Measurements from ENCODE around the gene FRYL. TPM values are rescaled to one million over a fixed set of nuclear protein-coding genes. Genes with fewer than 3 reads are reported as not detected.
A peak's percentile ranks its signal among the peaks of the same experiment; 100 is the strongest.

Gene FRYL
- total and polyA plus RNA-seq, 2 experiments from 2014 or later = 15.7 to 82.3 TPM

DNA sequence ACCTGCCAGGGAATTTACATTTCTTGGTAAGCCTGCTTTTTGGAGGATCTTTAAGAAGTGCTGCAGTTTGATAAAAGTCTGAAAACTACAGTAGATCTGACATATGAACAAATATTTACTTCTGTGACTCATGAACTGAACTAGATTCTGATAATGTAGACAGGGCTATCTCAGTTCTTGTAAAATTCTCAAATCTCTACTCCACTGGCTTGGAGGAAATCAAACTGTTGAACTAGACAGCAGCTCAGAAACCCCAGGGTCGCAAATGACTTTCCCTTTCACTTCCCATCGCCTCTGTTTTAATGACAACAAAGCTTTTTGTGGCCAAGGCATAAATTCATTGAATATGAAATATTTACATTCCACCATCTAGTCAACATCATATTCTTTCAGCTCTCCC lies 35.4 kb upstream of the FRYL start:
- peak overlapping the region; percentile 40 for H3K4me2 ChIP-seq
- WGBS (ENCODE audit: low lambda C conversion rate, missing lambda C conversion rate) = 67% methylated on average over 2 of the region's 2 CpGs

DNA sequence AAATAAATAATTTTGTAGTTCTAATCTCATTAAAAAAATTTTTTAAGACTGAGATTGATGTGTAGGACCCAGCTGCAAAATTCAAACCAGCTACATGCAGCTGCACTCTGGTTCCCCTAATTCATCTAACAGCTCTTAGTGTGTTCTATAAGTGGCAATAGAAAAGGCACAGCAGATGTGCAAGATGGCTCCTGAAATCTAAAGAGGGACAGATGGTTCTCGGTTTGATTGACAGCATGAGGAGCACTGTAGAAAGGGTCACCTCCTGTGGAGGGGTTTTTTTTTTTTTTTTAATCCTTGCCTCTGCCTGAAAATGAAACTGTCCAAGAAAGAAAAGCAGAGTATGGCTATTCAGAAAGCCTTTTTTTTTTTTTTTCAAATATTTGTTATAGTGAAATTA lies 33.9 kb upstream of the FRYL start:
- Histone ChIP-seq H3K4me3 (no peak overlapping the region), H3K27ac (no peak overlapping the region), H3K27me3 (no peaks in the 10 kb centered on the region), H3K79me2 (no peaks in the 10 kb centered on the region), H3K36me3 (replicated peaks; ENCODE audit: insufficient read depth, low read depth) (no peaks in the 10 kb centered on the region), H2AFZ (no peak overlapping the region), H3K4me2 (no peak overlapping the region), H3K4me1 (ENCODE audit: insufficient read depth) (no peaks in the 10 kb centered on the region), H3K9me2 (replicated peaks; ENCODE audit: insufficient read depth) (no peaks in the 10 kb centered on the region), H3K9me3 (ENCODE audit: low read depth) (no peaks in the 10 kb centered on the region), H4K20me1 (ENCODE audit: insufficient read depth, poor library complexity, severe bottlenecking) (no peaks in the 10 kb centered on the region)
- TF ChIP-seq EZH2phosphoT487 (IDR thresholded peaks at IDR 0.05; ENCODE audit: low read depth, severe bottlenecking, unreplicated experiment) (no peak), EZH2 (IDR thresholded peaks at IDR 0.05; ENCODE audit: borderline replicate concordance) (no peak)
- TF ChIP-seq, protein P1, sequence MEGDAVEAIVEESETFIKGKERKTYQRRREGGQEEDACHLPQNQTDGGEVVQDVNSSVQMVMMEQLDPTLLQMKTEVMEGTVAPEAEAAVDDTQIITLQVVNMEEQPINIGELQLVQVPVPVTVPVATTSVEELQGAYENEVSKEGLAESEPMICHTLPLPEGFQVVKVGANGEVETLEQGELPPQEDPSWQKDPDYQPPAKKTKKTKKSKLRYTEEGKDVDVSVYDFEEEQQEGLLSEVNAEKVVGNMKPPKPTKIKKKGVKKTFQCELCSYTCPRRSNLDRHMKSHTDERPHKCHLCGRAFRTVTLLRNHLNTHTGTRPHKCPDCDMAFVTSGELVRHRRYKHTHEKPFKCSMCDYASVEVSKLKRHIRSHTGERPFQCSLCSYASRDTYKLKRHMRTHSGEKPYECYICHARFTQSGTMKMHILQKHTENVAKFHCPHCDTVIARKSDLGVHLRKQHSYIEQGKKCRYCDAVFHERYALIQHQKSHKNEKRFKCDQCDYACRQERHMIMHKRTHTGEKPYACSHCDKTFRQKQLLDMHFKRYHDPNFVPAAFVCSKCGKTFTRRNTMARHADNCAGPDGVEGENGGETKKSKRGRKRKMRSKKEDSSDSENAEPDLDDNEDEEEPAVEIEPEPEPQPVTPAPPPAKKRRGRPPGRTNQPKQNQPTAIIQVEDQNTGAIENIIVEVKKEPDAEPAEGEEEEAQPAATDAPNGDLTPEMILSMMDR (IDR thresholded peaks at IDR 0.05; ENCODE audit: poor library complexity) = no peak
- DNase-seq (ENCODE audit: low spot score) = no peak
- 96% methylated on average over 1 of the region's 1 CpG for WGBS (ENCODE audit: low lambda C conversion rate, missing lambda C conversion rate)

More for the DNA sequence above, 35.4 kb upstream of the FRYL start:
- no peaks in the 10 kb centered on the region for H3K9me3 ChIP-seq (ENCODE audit: low read depth)
- H3K9me2 ChIP-seq (replicated peaks; ENCODE audit: insufficient read depth) = no peaks in the 10 kb centered on the region
- no peaks in the 10 kb centered on the region for H3K4me1 ChIP-seq (ENCODE audit: insufficient read depth)
- no peaks in the 10 kb centered on the region for H3K79me2 ChIP-seq
- no peak for DNase-seq (ENCODE audit: low spot score)
- no peak for TF ChIP-seq EZH2 (IDR thresholded peaks at IDR 0.05; ENCODE audit: borderline replicate concordance)
- TF ChIP-seq EZH2phosphoT487 (IDR thresholded peaks at IDR 0.05; ENCODE audit: low read depth, severe bottlenecking, unreplicated experiment) = no peak
- TF ChIP-seq, protein P1 (IDR thresholded peaks at IDR 0.05; ENCODE audit: poor library complexity) = no peak
- no peak overlapping the region for H2AFZ ChIP-seq
- no peaks in the 10 kb centered on the region for H3K36me3 ChIP-seq (replicated peaks; ENCODE audit: insufficient read depth, low read depth)
- no peak overlapping the region for H3K4me3 ChIP-seq
- H4K20me1 ChIP-seq (ENCODE audit: insufficient read depth, poor library complexity, severe bottlenecking) = no peaks in the 10 kb centered on the region
- H3K27ac ChIP-seq = no peak overlapping the region
- H3K27me3 ChIP-seq = no peaks in the 10 kb centered on the region

DNA sequence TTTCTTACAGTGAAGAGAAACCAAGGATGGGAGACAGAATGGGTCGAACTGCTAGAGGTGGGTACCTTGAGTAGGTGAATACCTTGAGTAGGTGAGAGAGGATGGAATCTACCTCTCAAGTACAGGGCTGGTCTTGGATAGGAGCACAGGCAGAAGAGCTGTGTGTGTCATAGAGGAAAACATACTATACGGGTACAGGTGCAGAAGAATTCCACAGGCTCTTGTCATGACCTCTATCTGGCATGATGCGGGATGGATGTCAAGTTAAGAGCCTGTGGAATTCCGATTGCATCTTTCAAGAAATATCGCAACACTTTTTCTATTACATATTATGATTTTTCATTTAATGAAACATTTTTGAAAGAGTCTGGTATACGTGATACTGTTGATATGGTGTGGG lies 32.8 kb upstream of the FRYL start:
- no peaks in the 10 kb centered on the region for H3K79me2 ChIP-seq
- 79% methylated on average over 6 of the region's 6 CpGs for WGBS (ENCODE audit: low lambda C conversion rate, missing lambda C conversion rate)
- H3K4me2 ChIP-seq = no peak overlapping the region
- H3K9me3 ChIP-seq (ENCODE audit: low read depth) = no peaks in the 10 kb centered on the region
- no peaks in the 10 kb centered on the region for H3K36me3 ChIP-seq (replicated peaks; ENCODE audit: insufficient read depth, low read depth)
- DNase-seq (ENCODE audit: low spot score) = no peak
- H3K27me3 ChIP-seq = no peaks in the 10 kb centered on the region
- no peaks in the 10 kb centered on the region for H3K9me2 ChIP-seq (replicated peaks; ENCODE audit: insufficient read depth)
- no peak overlapping the region for H2AFZ ChIP-seq
- H3K4me1 ChIP-seq (ENCODE audit: insufficient read depth) = no peaks in the 10 kb centered on the region
- no peak overlapping the region for H3K4me3 ChIP-seq
- H4K20me1 ChIP-seq (ENCODE audit: insufficient read depth, poor library complexity, severe bottlenecking) = no peaks in the 10 kb centered on the region
- H3K27ac ChIP-seq = no peak overlapping the region
- TF ChIP-seq EZH2 (IDR thresholded peaks at IDR 0.05; ENCODE audit: borderline replicate concordance) (no peak), EZH2phosphoT487 (IDR thresholded peaks at IDR 0.05; ENCODE audit: low read depth, severe bottlenecking, unreplicated experiment) (no peak)
- TF ChIP-seq, protein P1 (IDR thresholded peaks at IDR 0.05; ENCODE audit: poor library complexity) = no peak

All from hepatocyte (in vitro differentiated cells).